Measurements from ENCODE around the gene HSPG2. TPM values are rescaled to one million over a fixed set of nuclear protein-coding genes. Genes with fewer than 3 reads are reported as not detected.

Gene HSPG2
- total RNA-seq, 1 donor from 2014 or later, result 263 TPM

- DNase-seq, result no peak
- intact Hi-C loops (cut with DNase I), result no loop called here
- no peak for ATAC-seq (ENCODE audit: poor library complexity)
Measured at GRCh38 chr1:21860971-21861370, 76.1 kb downstream of the HSPG2 start.

- intact Hi-C loops (cut with DNase I), result no loop called here
- ATAC-seq (ENCODE audit: poor library complexity) (no peak), DNase-seq (no peak)
Measured at GRCh38 chr1:21859669-21860179, 77.4 kb downstream of the HSPG2 start.

- no peak for ATAC-seq (ENCODE audit: poor library complexity)
- no peak for DNase-seq
- intact Hi-C loops (cut with DNase I), result no loop called here
Measured at GRCh38 chr1:21857840-21858670, 79.1 kb downstream of the HSPG2 start.

- ATAC-seq (ENCODE audit: poor library complexity) (no peak), DNase-seq (no peak)
- intact Hi-C loops (cut with DNase I), result no loop called here
Measured at GRCh38 chr1:21857142-21857839, 79.8 kb downstream of the HSPG2 start.

- DNase-seq, result no peak
- intact Hi-C loops (cut with DNase I), result no loop called here
- no peak for ATAC-seq (ENCODE audit: poor library complexity)
Measured at GRCh38 chr1:21855257-21856096, 81.6 kb downstream of the HSPG2 start.

- DNase-seq (no peak), ATAC-seq (ENCODE audit: poor library complexity) (no peak)
- intact Hi-C loops (cut with DNase I), result no loop called here
Measured at GRCh38 chr1:21854751-21855131, 82.4 kb downstream of the HSPG2 start.

- DNase-seq, result no peak
Measured at GRCh38 chr1:21854090-21854750, 82.9 kb downstream of the HSPG2 start.

GRCh38 chr1:21853131-21853427, 84.0 kb downstream of the HSPG2 start:
- DNase-seq, result no peak
- intact Hi-C loops (cut with DNase I), result no loop called here
- ATAC-seq (ENCODE audit: poor library complexity), result no peak

More at GRCh38 chr1:21854090-21854750, 82.9 kb downstream of the HSPG2 start:
- no peak for ATAC-seq (ENCODE audit: poor library complexity)
- intact Hi-C loops (cut with DNase I), result no loop called here

GRCh38 chr1:21852282-21853130, 84.6 kb downstream of the HSPG2 start:
- no peak for ATAC-seq (ENCODE audit: poor library complexity)
- DNase-seq, result no peak
- intact Hi-C loops (cut with DNase I), result no loop called here

GRCh38 chr1:21851430-21852250, 85.5 kb downstream of the HSPG2 start:
- intact Hi-C loops (cut with DNase I), result no loop called here
- DNase-seq, result no peak
- ATAC-seq (ENCODE audit: poor library complexity), result no peak

GRCh38 chr1:21849909-21850576, 87.1 kb downstream of the HSPG2 start:
- intact Hi-C loops (cut with DNase I), result no loop called here
- ATAC-seq (ENCODE audit: poor library complexity) (no peak), DNase-seq (no peak)

GRCh38 chr1:21848524-21849174, 88.5 kb downstream of the HSPG2 start:
- DNase-seq (no peak), ATAC-seq (ENCODE audit: poor library complexity) (no peak)
- intact Hi-C loops (cut with DNase I), result no loop called here

GRCh38 chr1:21847223-21848205, 89.6 kb downstream of the HSPG2 start:
- ATAC-seq (ENCODE audit: poor library complexity) (peak; percentile 10), DNase-seq (no peak)
- intact Hi-C loops (cut with DNase I), result no loop called here

- peak; percentile 32 for DNase-seq
- no peak for ATAC-seq (ENCODE audit: poor library complexity)
- intact Hi-C loops (cut with DNase I), result no loop called here
Measured at GRCh38 chr1:21845646-21846641, 91.2 kb downstream of the HSPG2 start.
